Measurements from ENCODE around the gene ERBB4.

ERBB4 gene

GRCh38 chr2:212359425-212360067 is 179.1 kb downstream of the ERBB4 start:
- peaks cover 16% of the 10 kb centered on the region for H3K4me1 ChIP-seq
- in situ Hi-C loops (cut with MboI; ENCODE audit: low sequenced_read_pairs) = no loop called here
- no peaks in the 10 kb centered on the region for H3K36me3 ChIP-seq (replicated peaks)
- no peak overlapping the region for H3K4me3 ChIP-seq
- no peak for DNase-seq (ENCODE audit: low spot score in 2 of 2)
- H3K27me3 ChIP-seq (ENCODE audit: low read depth) = no peaks in the 10 kb centered on the region
- H3K9me3 ChIP-seq = no peaks in the 10 kb centered on the region

- Histone ChIP-seq H3K9me3 (no peaks in the 10 kb centered on the region), H3K4me3 (no peak overlapping the region), H3K27me3 (ENCODE audit: low read depth) (no peaks in the 10 kb centered on the region), H3K4me1 (peaks cover 11% of the 10 kb centered on the region), H3K36me3 (replicated peaks) (no peaks in the 10 kb centered on the region)
- in situ Hi-C loops (cut with MboI; ENCODE audit: low sequenced_read_pairs) = no loop called here
- no peak for DNase-seq (ENCODE audit: low spot score in 2 of 2)
Observed at GRCh38 chr2:212357606-212358005, 181.0 kb downstream of the ERBB4 start.

GRCh38 chr2:212354382-212354781 is 184.2 kb downstream of the ERBB4 start:
- DNase-seq (ENCODE audit: low spot score in 2 of 2) = no peak
- Histone ChIP-seq H3K9me3 (no peaks in the 10 kb centered on the region), H3K36me3 (replicated peaks) (no peaks in the 10 kb centered on the region), H3K4me1 (no peaks in the 10 kb centered on the region; the same call in 1 of the 2 replicates), H3K4me3 (no peak overlapping the region), H3K27me3 (ENCODE audit: low read depth) (no peaks in the 10 kb centered on the region)
- in situ Hi-C loops (cut with MboI; ENCODE audit: low sequenced_read_pairs) = no loop called here

GRCh38 chr2:212348501-212348900 is 190.1 kb downstream of the ERBB4 start:
- Histone ChIP-seq H3K36me3 (replicated peaks) (no peaks in the 10 kb centered on the region), H3K9me3 (no peaks in the 10 kb centered on the region), H3K4me1 (no peaks in the 10 kb centered on the region), H3K27me3 (ENCODE audit: low read depth) (no peaks in the 10 kb centered on the region), H3K4me3 (no peak overlapping the region)
- DNase-seq (ENCODE audit: low spot score in 2 of 2) = no peak
- in situ Hi-C loops (cut with MboI; ENCODE audit: low sequenced_read_pairs) = no loop called here

- DNase-seq (ENCODE audit: low spot score in 2 of 2) = no peak
- Histone ChIP-seq H3K4me3 (no peak overlapping the region), H3K9me3 (no peaks in the 10 kb centered on the region), H3K36me3 (replicated peaks) (no peaks in the 10 kb centered on the region), H3K4me1 (no peaks in the 10 kb centered on the region), H3K27me3 (ENCODE audit: low read depth) (no peaks in the 10 kb centered on the region)
- in situ Hi-C loops (cut with MboI; ENCODE audit: low sequenced_read_pairs) = no loop called here
Observed at GRCh38 chr2:212346865-212347264, 191.7 kb downstream of the ERBB4 start.

- in situ Hi-C loops (cut with MboI; ENCODE audit: low sequenced_read_pairs) = no loop called here
- no peaks in the 10 kb centered on the region for H3K4me1 ChIP-seq
- H3K27me3 ChIP-seq (ENCODE audit: low read depth) = no peaks in the 10 kb centered on the region
- no peak overlapping the region for H3K4me3 ChIP-seq
- no peak for DNase-seq (ENCODE audit: low spot score in 2 of 2)
- H3K36me3 ChIP-seq (replicated peaks) = no peaks in the 10 kb centered on the region
- no peaks in the 10 kb centered on the region for H3K9me3 ChIP-seq
Observed at GRCh38 chr2:212345966-212346365, 192.6 kb downstream of the ERBB4 start.

- DNase-seq (ENCODE audit: low spot score in 2 of 2) = no peak
- Histone ChIP-seq H3K4me3 (no peak overlapping the region), H3K27me3 (ENCODE audit: low read depth) (no peaks in the 10 kb centered on the region), H3K9me3 (no peaks in the 10 kb centered on the region), H3K4me1 (peaks cover 6% of the 10 kb centered on the region; the same call in 1 of the 2 replicates), H3K36me3 (replicated peaks) (no peaks in the 10 kb centered on the region)
- in situ Hi-C loops (cut with MboI; ENCODE audit: low sequenced_read_pairs) = no loop called here
Observed at GRCh38 chr2:212344131-212344530, 194.5 kb downstream of the ERBB4 start.

- peaks cover 13% of the 10 kb centered on the region for H3K4me1 ChIP-seq
Observed at GRCh38 chr2:212343167-212343566, 195.4 kb downstream of the ERBB4 start.

GRCh38 chr2:212337486-212338343 is 200.9 kb downstream of the ERBB4 start:
- no peak overlapping the region for H3K4me3 ChIP-seq
- H3K36me3 ChIP-seq (replicated peaks) = no peaks in the 10 kb centered on the region
- peaks cover 34% of the 10 kb centered on the region for H3K4me1 ChIP-seq
- no peaks in the 10 kb centered on the region for H3K27me3 ChIP-seq (ENCODE audit: low read depth)
- in situ Hi-C loops (cut with MboI; ENCODE audit: low sequenced_read_pairs) = no loop called here
- peak; percentile 13 to 34 for DNase-seq (ENCODE audit: low spot score in 2 of 2)
- H3K9me3 ChIP-seq = no peaks in the 10 kb centered on the region

More at GRCh38 chr2:212343167-212343566, 195.4 kb downstream of the ERBB4 start:
- H3K9me3 ChIP-seq = no peaks in the 10 kb centered on the region
- H3K36me3 ChIP-seq (replicated peaks) = no peaks in the 10 kb centered on the region
- no peaks in the 10 kb centered on the region for H3K27me3 ChIP-seq (ENCODE audit: low read depth)
- in situ Hi-C loops (cut with MboI; ENCODE audit: low sequenced_read_pairs) = no loop called here
- no peak for DNase-seq (ENCODE audit: low spot score in 2 of 2)
- no peak overlapping the region for H3K4me3 ChIP-seq

- in situ Hi-C loops (cut with MboI; ENCODE audit: low sequenced_read_pairs) = no loop called here
- Histone ChIP-seq H3K4me1 (peaks cover 34% of the 10 kb centered on the region), H3K36me3 (replicated peaks) (no peaks in the 10 kb centered on the region), H3K9me3 (no peaks in the 10 kb centered on the region), H3K4me3 (no peak overlapping the region), H3K27me3 (ENCODE audit: low read depth) (no peaks in the 10 kb centered on the region)
- DNase-seq (ENCODE audit: low spot score in 2 of 2) = peak in 1 of 2 experiments; percentile 90
Observed at GRCh38 chr2:212337036-212337435, 201.6 kb downstream of the ERBB4 start.

GRCh38 chr2:212330263-212330662 is 208.3 kb downstream of the ERBB4 start:
- Histone ChIP-seq H3K27me3 (ENCODE audit: low read depth) (no peaks in the 10 kb centered on the region), H3K4me1 (peaks cover 28% of the 10 kb centered on the region), H3K9me3 (no peaks in the 10 kb centered on the region; the same call in 1 of the 2 replicates), H3K4me3 (no peak overlapping the region), H3K36me3 (replicated peaks) (no peaks in the 10 kb centered on the region)
- in situ Hi-C loops (cut with MboI; ENCODE audit: low sequenced_read_pairs) = no loop called here
- no peak for DNase-seq (ENCODE audit: low spot score in 2 of 2)

- DNase-seq (ENCODE audit: low spot score in 2 of 2) = peak in 1 of 2 experiments; percentile 61
- H3K27me3 ChIP-seq (ENCODE audit: low read depth) = no peaks in the 10 kb centered on the region
Observed at GRCh38 chr2:212328712-212329496, 209.7 kb downstream of the ERBB4 start.

GRCh38 chr2:212328136-212328535 is 210.5 kb downstream of the ERBB4 start:
- no peaks in the 10 kb centered on the region for H3K36me3 ChIP-seq (replicated peaks)
- no peak overlapping the region for H3K4me3 ChIP-seq
- in situ Hi-C loops (cut with MboI; ENCODE audit: low sequenced_read_pairs) = no loop called here
- no peak for DNase-seq (ENCODE audit: low spot score in 2 of 2)
- H3K9me3 ChIP-seq = no peaks in the 10 kb centered on the region; the same call in 1 of the 2 replicates
- H3K4me1 ChIP-seq = peaks cover 35% of the 10 kb centered on the region
- no peaks in the 10 kb centered on the region for H3K27me3 ChIP-seq (ENCODE audit: low read depth)

More at GRCh38 chr2:212328712-212329496, 209.7 kb downstream of the ERBB4 start:
- in situ Hi-C loops (cut with MboI; ENCODE audit: low sequenced_read_pairs) = no loop called here
- Histone ChIP-seq H3K9me3 (no peaks in the 10 kb centered on the region; the same call in 1 of the 2 replicates), H3K36me3 (replicated peaks) (no peaks in the 10 kb centered on the region), H3K4me1 (peaks cover 35% of the 10 kb centered on the region), H3K4me3 (no peak overlapping the region)

All from HAP-1 (cell line).